Retinal pigment epithelial cell (primary cell): Measurements from ENCODE around the gene KRTAP9-8.
A peak's percentile ranks its signal among the peaks of the same experiment; 100 is the strongest.
"Not testable (repeated sequence)": the region's sequence is repeated elsewhere in the genome, so short reads cannot be mapped to it uniquely, and the experiment has no call there.

Experiments used
- DNase-seq: peaks from one replicate; pipeline ENCODE4 v3.0.0-alpha.2; 2010; ENCODE audit warnings: low read depth
- H3K4me3 ChIP-seq: 2 replicates; pipeline ENCODE4 v1.5.1; 2011; ENCODE audit warnings: mild to moderate bottlenecking, low read length, control low read depth, moderate library complexity
- CTCF ChIP-seq: conservative IDR thresholded peaks from 2 replicates; pipeline ENCODE4 v1.5.1; 2011; ENCODE audit warnings: low read depth, low read length, control low read depth, inconsistent platforms

KRTAP9-8 gene

GRCh38 chr17:41265078-41265477 lies 27.3 kb downstream of the KRTAP9-8 start, which contains the start of gene KRTAP9-6:
Gene KRTAP9-6 (plus strand): TSS chr17:41265378. CDS start chr17:41265378, 0 bp downstream.
- DNase-seq, result no peak
- no peak within 1 kb of the TSS for H3K4me3 ChIP-seq
- no peak for TF ChIP-seq CTCF

- DNase-seq, result no peak
- no peak overlapping the region for H3K4me3 ChIP-seq
- TF ChIP-seq CTCF, result no peak
Observed at GRCh38 chr17:41267711-41268110, 29.9 kb downstream of the KRTAP9-8 start.

- H3K4me3 ChIP-seq, DNase-seq: not testable (repeated sequence)
Observed at GRCh38 chr17:41271323-41271722, 33.5 kb downstream of the KRTAP9-8 start.

GRCh38 chr17:41271858-41272257 lies 34.1 kb downstream of the KRTAP9-8 start:
- TF ChIP-seq CTCF, result no peak
- no peak overlapping the region for H3K4me3 ChIP-seq
- no peak for DNase-seq

- H3K4me3 ChIP-seq, DNase-seq: not testable (repeated sequence)
Observed at GRCh38 chr17:41275648-41276190, 37.9 kb downstream of the KRTAP9-8 start, which contains the start of gene KRTAP9-7. Gene KRTAP9-7 (plus strand): TSS chr17:41275698. CDS start chr17:41275698, 0 bp downstream.

- H3K4me3 ChIP-seq, result no peak overlapping the region
- no peak for TF ChIP-seq CTCF
- no peak for DNase-seq
Observed at GRCh38 chr17:41278176-41278955, 40.6 kb downstream of the KRTAP9-8 start.

- H3K4me3 ChIP-seq, result no peak overlapping the region
- DNase-seq, result peak; percentile 7
- TF ChIP-seq CTCF, result no peak
Observed at GRCh38 chr17:41284043-41284442, 46.2 kb downstream of the KRTAP9-8 start.

GRCh38 chr17:41284546-41284945 lies 46.7 kb downstream of the KRTAP9-8 start:
- H3K4me3 ChIP-seq, result no peak overlapping the region
- TF ChIP-seq CTCF, result no peak
- DNase-seq, result no peak
